Activated CD4-positive, alpha-beta T cell treated with anti-CD3 and anti-CD28 coated beads for 4 hours (primary cell): ENCODE data around the gene KRT83.

Source experiments
- DNase-seq, 2 donors: peaks; one replicate each; pipeline ENCODE4 v3.0.0-alpha.2; 2020

Gene KRT83

GRCh38 chr12:52284562-52285171 lies 36.5 kb downstream of the KRT83 start:
- no peak for DNase-seq

DNA sequence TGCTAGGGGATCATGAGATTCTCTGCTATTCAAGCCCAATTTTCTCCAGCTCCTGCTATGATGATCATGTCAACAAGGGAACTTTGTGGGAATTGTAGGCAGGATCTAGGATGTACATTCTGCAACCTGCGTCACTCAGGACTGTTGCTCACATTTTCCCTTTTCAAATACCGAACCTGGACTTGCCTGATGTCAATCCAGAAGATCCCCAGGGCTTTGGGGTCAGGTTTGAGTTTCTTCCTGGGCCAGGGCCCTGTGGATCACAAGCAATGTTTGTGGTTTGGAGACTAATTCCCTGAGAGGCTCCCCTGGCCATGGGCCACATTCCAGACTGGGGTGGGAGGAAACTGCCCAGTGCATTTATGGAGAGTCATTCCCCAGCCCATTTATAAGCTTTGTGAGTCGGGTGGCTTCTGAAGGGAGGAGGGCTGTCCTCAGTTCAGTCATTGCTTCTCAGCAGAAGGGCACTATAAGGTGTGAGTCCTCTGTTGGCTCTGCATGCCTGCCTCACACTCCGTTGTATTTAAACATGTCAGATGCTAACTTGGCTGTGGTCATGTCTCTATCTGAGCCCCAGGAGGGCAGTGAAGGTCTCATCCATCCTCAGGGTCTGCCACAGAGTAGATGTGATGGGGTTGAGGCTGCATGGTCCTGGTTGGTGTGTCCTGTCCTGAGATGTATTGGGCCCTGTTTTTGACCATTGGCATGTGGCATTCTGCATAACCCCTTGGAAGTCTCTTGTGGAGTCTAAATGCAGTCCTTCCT lies 40.2 kb downstream of the KRT83 start:
- DNase-seq = no peak

GRCh38 chr12:52280319-52280795 lies 40.8 kb downstream of the KRT83 start:
- no peak for DNase-seq

DNA sequence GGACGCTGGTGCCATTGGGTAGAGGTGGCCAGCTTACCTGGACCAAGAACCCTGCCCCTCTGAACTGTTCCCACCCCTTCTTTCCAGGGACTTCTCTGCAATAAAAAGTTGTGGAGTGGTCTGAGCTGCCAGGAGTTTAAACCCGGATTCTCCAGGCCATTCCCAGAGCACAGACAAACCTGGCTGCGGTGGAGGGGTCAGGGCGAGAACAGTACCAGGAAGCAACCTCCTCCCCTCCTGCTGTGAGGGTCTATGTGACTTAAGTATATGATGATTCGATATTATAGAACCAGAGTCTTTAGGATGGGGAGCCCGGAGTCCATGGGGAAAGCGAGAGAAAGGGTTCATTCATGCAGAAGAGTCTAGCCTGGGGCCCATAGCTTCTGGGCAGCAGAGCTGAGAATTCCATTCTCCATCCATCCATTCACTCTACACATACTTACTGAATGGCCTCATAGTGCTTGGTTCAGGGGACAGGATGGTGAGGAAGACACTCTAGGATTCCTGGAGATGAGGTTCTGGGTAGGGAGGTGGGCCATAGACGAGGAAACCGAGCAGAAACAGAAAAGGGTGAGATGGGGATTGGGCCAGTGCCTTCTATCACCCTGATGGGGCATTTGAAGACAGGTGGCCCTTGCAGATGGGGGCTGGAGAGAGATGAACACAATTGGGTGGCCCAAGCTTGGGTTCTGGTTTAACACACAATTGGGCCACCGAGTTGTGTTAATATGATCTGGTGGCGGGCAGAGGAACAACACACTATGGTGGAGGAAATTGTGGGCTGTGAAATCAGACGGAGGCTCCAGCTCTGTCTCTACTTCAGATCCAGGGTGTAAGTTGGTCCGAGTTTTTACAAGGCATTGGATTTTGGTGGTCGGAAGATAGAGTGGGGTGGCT lies 41.5 kb downstream of the KRT83 start:
- DNase-seq = no peak

DNA sequence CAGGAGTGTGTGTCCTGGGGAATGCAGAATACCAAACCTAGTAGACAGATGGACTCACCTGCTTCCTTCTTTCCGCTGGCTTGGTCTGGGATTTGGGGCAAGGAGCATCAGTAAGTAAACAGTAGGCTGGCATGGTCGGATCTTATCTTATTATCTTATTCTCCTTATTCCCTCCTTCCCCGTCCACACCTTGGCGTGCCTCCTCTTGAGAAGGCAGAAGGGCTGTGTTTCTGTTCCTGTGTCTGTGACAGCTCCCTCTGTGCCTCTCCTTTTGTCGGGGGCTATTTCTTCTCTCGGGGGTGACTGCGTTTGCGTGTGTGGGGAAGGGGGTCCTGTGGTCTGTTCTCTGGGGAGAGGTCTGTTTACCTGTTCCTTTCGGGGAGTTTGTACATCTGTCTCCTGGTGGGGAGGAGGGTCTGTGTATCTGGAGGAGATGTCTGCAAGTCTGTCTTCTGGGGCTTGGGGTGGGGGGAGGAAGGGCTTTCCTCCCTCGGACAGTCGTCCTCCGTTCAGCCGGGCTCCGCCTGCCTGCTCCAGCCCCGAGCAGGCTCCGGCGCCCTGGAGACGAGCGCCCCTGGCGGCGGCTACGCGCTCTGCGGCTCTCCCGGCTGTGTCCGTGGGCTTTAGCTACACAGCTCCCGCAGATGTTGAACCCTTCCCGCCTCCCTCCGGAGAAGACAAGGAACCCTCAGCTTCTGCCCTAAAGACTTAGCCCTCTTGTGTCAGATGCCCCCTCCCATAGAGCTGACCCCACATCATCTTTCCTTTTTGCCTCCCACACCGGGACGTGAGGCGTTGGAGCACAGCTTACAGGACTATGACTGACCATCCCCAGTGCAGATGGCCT lies 42.4 kb downstream of the KRT83 start:
- DNase-seq = peak; percentile 41 to 68

DNA sequence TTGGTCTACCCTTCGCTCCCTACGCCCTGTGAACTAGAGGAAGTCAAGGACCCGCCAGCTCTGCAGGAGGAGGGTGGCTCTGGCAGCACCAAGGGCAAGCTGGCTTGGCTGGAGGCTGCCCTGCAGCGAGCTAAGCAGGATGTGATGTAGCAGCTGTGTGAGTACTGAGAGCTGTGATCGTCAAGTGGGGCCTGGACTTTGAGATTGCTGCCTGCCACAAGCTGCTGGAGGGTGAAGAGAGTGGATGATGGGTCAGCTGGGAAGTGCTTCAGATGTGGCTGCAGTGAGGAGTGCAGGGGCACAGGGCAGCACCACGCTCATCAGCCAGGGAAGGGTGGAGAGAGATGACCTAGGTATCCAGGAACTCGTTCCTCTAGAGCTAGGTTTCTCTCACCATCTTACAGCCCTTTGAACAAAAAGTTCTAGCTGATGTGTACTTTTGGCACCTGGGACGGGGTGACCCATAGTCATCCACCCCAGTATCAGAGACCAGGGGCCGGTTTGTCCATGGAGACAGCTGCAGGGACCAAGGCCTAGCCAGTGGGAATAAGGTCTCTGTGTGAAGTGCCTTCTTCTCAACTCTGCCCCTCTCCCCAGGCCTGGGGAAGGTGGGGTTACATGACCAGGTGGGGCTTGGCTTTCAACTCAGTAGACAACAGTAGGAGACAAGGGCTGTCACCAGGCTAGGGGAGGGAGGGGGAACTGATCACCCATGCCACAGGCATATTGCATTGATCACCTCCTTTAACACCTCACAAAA lies 43.5 kb downstream of the KRT83 start:
- no peak for DNase-seq

DNA sequence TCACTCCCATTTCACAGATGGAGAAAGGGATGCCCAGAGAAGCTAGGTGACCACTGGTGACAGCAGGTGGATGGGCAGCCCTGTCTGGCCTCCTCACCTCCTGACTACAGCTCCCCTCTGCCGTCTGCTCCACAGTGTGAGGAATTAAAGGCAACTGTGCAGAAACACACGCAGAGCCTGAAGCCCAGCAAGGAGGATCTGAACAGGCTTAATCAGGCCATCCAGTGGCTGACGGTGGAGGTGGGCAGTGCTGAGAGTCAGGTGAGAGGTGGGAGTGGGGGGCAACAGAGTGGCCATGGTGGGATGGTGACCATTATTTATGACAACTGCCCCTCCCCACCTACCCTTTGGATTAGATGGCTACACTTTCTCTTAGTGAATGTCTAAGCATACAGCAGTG lies 45.5 kb downstream of the KRT83 start:
- no peak for DNase-seq

DNA sequence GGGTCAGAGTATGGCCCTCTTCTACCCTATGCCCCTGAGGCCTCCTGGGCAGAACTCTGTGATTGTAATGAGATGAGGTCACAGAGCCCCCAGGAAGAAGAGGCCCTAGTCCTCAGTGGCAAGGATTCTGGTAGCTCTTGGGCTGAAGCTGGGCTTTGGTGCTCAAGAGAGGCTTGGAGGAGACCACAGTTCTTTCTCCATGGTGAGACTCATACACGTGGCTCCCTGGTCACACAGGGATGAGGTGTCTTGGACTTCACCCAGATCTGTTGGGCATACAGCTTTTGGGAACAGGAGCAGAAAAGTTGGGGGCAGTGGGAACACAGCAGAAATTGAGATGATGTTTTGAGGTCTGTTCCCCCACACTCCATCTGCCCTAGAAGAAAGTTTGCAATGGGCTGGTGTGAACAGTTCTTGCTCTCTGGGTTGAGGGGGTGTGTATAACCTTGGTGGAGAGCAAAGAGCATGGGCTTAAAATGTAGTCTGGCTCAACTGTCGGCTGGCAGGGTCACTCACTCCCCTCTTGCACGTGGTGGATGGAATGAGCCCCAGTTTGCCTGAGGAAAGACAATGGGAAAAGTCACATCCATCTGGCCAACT lies 46.6 kb downstream of the KRT83 start, which contains the start of gene KRT86:
TSS of gene KRT86 (plus strand) at position 125 of the 600 bp plus-strand sequence. CDS start 27,272 bp downstream, outside the sequence.
- no peak for DNase-seq

- no peak for DNase-seq
Observed at GRCh38 chr12:52271158-52271557, 50.0 kb downstream of the KRT83 start.

DNA sequence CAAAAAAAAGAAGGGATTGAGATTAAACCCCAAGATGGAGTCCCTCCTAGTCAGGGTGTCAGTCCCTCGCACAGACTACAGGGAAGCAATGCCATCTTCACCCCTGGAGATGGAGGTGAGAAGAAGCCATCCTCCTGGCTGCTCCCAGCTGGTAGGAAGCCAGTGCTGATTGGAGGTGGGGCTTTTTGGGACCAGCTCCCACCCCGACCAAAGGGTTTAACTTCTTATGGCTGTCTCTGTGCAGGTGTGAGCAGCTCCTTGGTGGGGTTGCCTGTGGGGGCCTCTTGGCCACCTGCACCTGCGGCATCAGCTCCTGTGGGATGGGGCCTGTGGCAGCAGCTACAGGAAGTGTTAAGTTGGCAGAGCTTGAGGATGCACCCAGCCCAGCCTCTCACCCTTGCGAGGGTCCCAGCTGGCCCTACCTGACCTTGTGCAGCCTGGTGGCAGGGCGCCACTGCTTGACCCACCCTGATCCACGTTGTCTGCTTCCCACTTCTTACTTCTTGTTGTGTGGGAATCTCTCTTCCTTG lies 50.6 kb downstream of the KRT83 start:
- no peak for DNase-seq

DNA sequence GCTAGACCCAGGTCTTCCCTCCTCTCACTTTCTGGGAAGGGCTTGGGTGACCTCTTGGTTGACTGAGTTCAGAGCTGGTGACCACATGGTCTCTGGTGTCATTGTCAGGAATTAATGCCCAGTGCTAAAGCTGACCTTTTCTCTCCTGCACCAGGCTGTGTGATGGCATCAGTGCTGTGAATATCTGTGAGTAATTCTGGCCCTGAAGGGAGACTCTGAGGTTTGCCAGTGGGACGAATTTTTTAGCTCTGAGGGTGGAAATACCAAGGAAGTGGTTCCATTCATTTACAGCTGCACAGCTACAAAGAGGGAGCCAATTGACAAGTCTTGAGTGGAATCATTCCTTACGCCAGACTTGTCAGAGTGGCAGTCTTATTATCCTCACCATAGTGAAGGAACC lies 53.0 kb downstream of the KRT83 start:
- no peak for DNase-seq

GRCh38 chr12:52267699-52268098 lies 53.5 kb downstream of the KRT83 start:
- no peak for DNase-seq

- no peak for DNase-seq
Observed at GRCh38 chr12:52267266-52267665, 53.9 kb downstream of the KRT83 start.

- DNase-seq = no peak
Observed at GRCh38 chr12:52266514-52266913, 54.7 kb downstream of the KRT83 start.

GRCh38 chr12:52264435-52264825 lies 56.8 kb downstream of the KRT83 start:
- no peak for DNase-seq
